SK-N-SH treated with all-trans-retinoic acid at 6 μM for 48 hours (cell line): Measurements from ENCODE around the gene ACAP2.

Source experiments
- ARNTL ChIP-seq: fragments of 450-650 bp; formaldehyde crosslinking; IDR thresholded peaks from 2 replicates; pipeline ENCODE4 v1.5.0; 2020; ENCODE audit warnings: low read depth, mild to moderate bottlenecking, moderate library complexity, borderline replicate concordance
- CSDC2 ChIP-seq: fragments of 250-450 bp; sonication (Bioruptor Pico); IDR thresholded peaks from 2 replicates; pipeline ENCODE4 v1.5.0; 2020; ENCODE audit warnings: mild to moderate bottlenecking, moderate library complexity
- CSRNP3 ChIP-seq: fragments of 250-450 bp; sonication (Bioruptor Pico); IDR thresholded peaks from 2 replicates; pipeline ENCODE4 v1.5.1; 2021; ENCODE audit warnings: mild to moderate bottlenecking, moderate library complexity
- GLIS3 ChIP-seq: fragments of 250-450 bp; sonication (Bioruptor Pico); IDR thresholded peaks from 2 replicates; pipeline ENCODE4 v1.5.0; 2020; ENCODE audit warnings: mild to moderate bottlenecking, moderate library complexity
- SNAI2 ChIP-seq: fragments of 250-450 bp; sonication (Bioruptor Pico); IDR thresholded peaks from 2 replicates; pipeline ENCODE4 v1.5.0; 2020; ENCODE audit warnings: mild to moderate bottlenecking, moderate library complexity
- TOX ChIP-seq: fragments of 250-450 bp; sonication (Bioruptor Pico); IDR thresholded peaks from 2 replicates; pipeline ENCODE4 v1.8.0; 2021; ENCODE audit warnings: mild to moderate bottlenecking, moderate library complexity, borderline replicate concordance
- TSHZ2 ChIP-seq: fragments of 250-450 bp; sonication (Bioruptor Pico); IDR thresholded peaks from 2 replicates; pipeline ENCODE4 v1.5.0; 2020; ENCODE audit warnings: mild to moderate bottlenecking, moderate library complexity
- ZC3H10 ChIP-seq: fragments of 250-450 bp; sonication (Bioruptor Pico); IDR thresholded peaks from 2 replicates; pipeline ENCODE4 v1.5.1; 2021; ENCODE audit warnings: mild to moderate bottlenecking, moderate library complexity
- ZFP30 ChIP-seq: fragments of 450-650 bp; formaldehyde crosslinking; IDR thresholded peaks from 2 replicates; pipeline ENCODE4 v1.5.0; 2022; ENCODE audit warnings: mild to moderate bottlenecking, moderate library complexity
- ZNF565 ChIP-seq: fragments of 450-650 bp; formaldehyde crosslinking; conservative IDR thresholded peaks from 2 replicates; pipeline ENCODE4 v1.5.0; 2020; ENCODE audit warnings: low read depth, mild to moderate bottlenecking, moderate library complexity
- TF ChIP-seq, protein P1 (sequence below): fragments of 250-450 bp; sonication (Bioruptor Pico); IDR thresholded peaks from 2 replicates; pipeline ENCODE4 v1.8.0; 2020; ENCODE audit warnings: mild to moderate bottlenecking, moderate library complexity, borderline replicate concordance
- TF ChIP-seq, protein P2 (sequence below): fragments of 250-450 bp; sonication (Bioruptor Pico); IDR thresholded peaks from 2 replicates; pipeline ENCODE4 v1.5.1; 2020; ENCODE audit warnings: low read depth, mild to moderate bottlenecking, moderate library complexity

GRCh38 chr3:195446359-195446758 lies 3.5 kb upstream of the ACAP2 start:
- TF ChIP-seq ZC3H10 (CRISPR knock-in tag) (no peak), GLIS3 (CRISPR knock-in tag) (no peak), ARNTL (CRISPR knock-in tag) (no peak), ZNF565 (CRISPR knock-in tag) (no peak), SNAI2 (CRISPR knock-in tag) (no peak), ZFP30 (CRISPR knock-in tag) (no peak), TOX (no peak), CSDC2 (no peak), TSHZ2 (CRISPR knock-in tag) (no peak), CSRNP3 (CRISPR knock-in tag) (no peak)
- TF ChIP-seq, protein P1, sequence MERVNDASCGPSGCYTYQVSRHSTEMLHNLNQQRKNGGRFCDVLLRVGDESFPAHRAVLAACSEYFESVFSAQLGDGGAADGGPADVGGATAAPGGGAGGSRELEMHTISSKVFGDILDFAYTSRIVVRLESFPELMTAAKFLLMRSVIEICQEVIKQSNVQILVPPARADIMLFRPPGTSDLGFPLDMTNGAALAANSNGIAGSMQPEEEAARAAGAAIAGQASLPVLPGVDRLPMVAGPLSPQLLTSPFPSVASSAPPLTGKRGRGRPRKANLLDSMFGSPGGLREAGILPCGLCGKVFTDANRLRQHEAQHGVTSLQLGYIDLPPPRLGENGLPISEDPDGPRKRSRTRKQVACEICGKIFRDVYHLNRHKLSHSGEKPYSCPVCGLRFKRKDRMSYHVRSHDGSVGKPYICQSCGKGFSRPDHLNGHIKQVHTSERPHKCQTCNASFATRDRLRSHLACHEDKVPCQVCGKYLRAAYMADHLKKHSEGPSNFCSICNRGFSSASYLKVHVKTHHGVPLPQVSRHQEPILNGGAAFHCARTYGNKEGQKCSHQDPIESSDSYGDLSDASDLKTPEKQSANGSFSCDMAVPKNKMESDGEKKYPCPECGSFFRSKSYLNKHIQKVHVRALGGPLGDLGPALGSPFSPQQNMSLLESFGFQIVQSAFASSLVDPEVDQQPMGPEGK (CRISPR knock-in tag), result no peak
- TF ChIP-seq, protein P2, sequence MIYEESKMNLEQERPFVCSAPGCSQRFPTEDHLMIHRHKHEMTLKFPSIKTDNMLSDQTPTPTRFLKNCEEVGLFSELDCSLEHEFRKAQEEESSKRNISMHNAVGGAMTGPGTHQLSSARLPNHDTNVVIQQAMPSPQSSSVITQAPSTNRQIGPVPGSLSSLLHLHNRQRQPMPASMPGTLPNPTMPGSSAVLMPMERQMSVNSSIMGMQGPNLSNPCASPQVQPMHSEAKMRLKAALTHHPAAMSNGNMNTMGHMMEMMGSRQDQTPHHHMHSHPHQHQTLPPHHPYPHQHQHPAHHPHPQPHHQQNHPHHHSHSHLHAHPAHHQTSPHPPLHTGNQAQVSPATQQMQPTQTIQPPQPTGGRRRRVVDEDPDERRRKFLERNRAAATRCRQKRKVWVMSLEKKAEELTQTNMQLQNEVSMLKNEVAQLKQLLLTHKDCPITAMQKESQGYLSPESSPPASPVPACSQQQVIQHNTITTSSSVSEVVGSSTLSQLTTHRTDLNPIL (CRISPR knock-in tag), result no peak
